NCI-H1105 (cell line): ENCODE results near the gene BTBD9.

Source experiments
- DNase-seq: peaks from one replicate; lab custom pipeline; 2025; lab: John Stamatoyannopoulos, UW

Gene BTBD9

DNA sequence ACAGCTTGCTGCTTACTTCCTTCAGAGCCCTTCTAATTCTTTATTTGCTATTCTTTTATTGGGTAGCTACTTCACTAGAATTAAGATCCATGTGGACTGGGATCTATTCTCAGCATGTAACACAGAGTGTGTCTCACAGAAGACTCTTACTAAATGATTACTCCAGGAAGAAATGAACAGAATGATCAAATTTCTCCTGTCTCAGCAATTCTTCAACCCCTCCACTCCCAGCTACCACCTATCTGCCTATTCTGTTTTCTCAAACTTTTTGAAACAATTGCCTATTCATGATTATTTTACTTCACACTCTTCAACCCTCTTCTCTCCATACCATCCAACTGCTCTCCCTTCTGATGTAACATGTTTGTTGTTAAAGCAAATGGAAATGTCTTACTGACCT, 132.6 kb downstream of the BTBD9 start:
- DNase-seq = no peak

DNA sequence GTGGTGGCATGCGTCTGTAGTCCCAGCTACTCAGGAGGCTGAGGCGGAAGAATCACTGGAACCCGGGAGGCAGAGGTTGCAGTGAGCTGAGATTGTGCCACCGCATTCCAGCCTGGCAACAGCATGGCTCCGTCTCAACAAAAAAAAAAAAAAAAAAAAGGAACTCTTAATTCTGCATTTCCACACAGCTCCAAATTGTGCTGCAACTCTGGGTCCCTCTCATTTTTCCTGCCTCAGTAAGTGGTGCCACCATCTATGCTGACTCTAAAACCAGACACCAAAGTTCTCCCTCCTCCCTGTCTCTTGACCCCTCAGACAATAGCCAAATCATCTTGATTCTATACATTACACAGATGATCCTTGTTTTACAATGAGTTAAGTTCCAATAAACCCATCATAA, 133.9 kb downstream of the BTBD9 start:
- no peak for DNase-seq

DNA sequence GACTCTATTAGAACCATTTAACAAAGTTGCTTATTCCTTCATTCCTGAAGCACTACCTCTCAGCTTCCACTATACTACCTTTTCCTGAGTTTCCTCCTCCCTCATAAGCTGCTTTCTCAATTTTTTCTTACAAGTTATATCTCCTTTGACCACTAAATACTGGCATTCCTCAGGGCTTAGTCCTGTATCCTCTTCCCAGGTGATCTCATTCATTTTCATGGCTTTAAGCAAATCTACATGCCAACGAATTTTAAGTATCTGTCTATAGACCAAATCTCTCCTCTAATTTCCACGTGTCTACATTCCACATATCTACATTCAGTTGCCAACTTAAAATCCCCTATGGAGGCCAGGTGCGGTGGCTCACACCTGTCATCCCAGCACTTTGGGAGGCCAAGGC, 134.7 kb downstream of the BTBD9 start:
- no peak for DNase-seq

DNA sequence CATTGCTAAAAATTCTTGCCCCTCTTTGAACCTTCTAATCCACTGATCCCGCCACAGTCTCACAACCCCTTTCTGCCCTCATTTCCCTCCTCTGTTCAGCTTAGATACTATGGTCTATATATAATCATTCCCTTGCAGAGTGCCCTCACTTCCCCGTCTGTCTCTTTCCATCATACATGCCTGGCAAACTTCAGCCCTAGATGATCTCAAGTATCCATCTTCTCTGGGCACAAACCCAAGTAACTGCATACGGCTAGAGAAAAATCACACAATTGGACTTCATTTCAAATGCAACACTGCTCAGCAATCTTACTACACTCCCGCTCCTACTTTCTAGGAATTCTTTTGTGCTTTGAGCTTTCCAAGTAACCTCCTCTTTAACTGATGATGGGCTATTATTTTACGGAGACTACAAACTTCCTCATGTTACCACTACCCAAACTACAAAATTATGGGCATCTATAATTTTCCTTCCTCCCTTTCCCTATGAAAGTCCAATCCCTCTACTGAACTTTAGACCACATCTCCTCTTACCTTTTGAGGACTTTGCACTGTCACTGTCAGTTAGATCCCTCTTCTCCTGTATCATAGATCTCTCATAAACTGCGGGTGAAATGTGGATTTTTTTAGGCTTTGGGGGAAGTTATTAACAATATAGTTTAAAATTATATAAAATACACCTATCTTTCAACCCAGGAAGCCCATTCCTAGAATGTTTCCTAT, 135.6 kb downstream of the BTBD9 start:
- no peak for DNase-seq

- DNase-seq = no peak
Measured at GRCh38 chr6:38503032-38503773, 136.5 kb downstream of the BTBD9 start.

- DNase-seq = no peak
Measured at GRCh38 chr6:38502423-38502822, 137.3 kb downstream of the BTBD9 start.

GRCh38 chr6:38501931-38502330, 137.8 kb downstream of the BTBD9 start:
- DNase-seq = peak; percentile 72

DNA sequence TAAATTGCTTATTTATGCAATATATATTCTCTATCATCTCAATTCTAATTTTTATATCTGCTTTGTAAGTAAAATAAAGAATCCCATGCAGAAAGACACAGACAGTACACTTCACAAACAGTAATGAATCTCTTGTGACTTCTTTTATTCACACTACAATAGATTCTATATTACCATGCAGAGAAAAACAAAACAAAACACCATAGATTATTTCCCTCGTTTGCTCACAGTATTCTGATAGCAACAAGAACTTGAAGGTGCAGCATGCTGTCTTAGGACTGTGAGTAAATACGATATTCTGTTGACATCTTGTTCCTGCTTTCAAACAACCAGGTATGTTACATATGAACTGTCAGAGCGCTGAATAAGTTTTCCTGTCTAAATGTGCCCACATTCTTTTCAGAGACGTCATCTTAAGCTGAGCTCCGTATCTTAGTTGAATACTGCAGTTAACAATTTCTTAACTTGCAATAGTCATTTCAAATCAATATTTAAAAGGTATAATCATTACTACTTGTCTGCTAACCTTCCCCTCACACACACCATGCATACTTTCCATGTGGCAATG, 140.1 kb downstream of the BTBD9 start:
- DNase-seq = no peak

DNA sequence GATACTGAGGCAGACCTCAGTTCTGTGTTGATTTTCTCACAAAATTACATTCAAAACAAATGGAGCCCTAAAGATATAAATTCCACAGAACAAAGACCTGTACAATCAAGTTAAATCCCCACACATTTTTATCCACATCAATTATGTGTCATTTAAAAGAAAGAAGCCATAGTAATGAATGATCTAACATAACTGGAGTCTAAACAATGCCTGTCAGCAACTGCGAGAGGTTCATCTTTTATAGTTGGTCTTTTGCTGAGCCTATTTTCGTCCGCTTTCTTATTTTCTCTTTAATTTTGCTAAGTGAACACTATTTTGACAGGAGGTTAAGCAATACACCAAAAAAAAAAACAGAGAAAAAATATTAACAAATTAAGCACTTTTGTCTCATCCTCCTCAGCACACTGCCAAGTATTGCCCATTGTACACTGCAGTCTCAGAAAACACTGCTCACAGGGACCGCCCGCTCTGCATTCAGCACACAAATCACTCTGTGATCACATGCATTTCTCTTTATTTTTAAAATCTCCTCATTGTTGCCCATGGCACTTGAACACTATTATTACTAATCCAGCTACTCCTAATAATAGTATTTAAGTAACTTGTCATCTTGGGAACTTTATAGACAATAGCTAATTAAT, 140.8 kb downstream of the BTBD9 start:
- DNase-seq = no peak

DNA sequence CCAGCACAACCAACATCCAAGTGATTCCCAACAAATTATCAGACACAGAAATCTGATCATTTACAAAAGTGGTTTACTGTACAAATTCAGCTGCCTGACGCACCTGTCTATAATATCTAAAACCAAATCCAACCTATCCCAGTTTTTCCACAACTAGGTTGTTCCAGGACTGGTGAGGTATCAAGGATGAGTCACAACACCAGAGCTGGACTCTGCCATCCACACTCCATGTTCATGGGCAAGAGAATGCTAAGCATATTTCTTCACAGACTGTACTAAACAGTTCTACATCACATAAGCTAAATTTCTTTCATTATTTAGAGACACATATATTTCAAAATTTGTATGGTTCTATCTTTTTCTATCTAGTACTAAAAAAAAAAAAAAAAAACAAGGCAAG, 141.6 kb downstream of the BTBD9 start:
- no peak for DNase-seq

DNA sequence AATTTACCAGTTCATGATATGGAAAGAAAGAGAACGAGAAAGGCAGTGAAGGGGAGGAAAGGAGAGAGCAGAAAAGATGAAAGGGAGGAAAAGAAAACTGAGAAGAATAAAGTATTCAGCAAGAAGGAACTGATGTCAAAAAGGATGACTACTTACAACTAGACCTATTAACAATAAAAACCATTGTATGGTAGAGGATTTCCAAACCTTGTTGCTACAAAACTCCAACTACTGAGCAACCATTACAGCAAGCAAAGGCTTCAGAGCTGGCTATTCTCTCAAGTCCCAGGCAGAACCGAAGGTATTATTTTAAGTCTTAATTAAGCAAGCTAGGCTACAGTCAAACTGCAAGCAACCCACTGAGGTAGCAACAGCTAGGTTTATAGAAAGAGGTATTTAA, 142.2 kb downstream of the BTBD9 start:
- no peak for DNase-seq

GRCh38 chr6:38495922-38496635, 143.7 kb downstream of the BTBD9 start:
- no peak for DNase-seq

GRCh38 chr6:38495518-38495917, 144.2 kb downstream of the BTBD9 start:
- DNase-seq = no peak

- peak; percentile 70 for DNase-seq
Measured at GRCh38 chr6:38493931-38494547, 145.7 kb downstream of the BTBD9 start.

DNA sequence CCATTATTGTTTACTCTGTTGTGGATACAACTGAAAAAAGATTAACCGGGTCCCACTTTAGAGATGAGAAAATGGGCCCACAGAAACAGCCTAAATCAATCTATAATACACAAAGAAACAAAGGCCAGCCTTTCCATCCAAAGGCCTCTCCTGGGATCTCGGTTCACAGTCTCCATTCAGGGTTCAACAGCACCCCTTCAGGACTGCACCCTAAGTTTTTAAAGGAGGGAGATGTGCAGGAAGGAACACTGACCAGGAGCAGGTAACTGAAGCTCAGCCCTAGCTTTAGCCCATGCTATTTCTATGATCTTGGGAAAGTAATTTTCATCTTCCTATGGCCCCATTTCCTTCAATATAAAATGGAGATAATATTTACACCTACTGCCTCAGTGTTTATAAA, 147.7 kb downstream of the BTBD9 start:
- no peak for DNase-seq

- DNase-seq = no peak
Measured at GRCh38 chr6:38489951-38490350, 149.8 kb downstream of the BTBD9 start.

- DNase-seq = no peak
Measured at GRCh38 chr6:38487423-38487822, 152.3 kb downstream of the BTBD9 start.

DNA sequence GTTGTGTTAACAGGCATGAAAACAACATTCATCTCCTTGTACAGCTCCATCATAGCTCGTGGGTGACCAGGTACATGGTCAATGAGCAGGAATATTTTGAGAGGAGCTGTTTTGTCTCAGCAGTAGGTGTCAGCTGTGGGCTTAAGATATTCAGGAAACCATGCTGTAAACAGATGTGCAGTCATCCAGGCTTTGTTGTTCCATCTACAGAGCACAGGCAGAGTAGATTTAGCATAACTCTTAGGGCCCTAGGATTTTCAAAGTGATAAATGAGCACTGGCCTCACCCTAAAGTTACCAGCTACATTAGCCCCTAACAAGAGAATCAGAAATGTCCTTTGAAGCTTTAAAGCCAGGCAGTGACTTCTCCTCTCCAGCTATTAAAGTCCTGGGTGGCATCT, 154.2 kb downstream of the BTBD9 start:
- DNase-seq = no peak

DNA sequence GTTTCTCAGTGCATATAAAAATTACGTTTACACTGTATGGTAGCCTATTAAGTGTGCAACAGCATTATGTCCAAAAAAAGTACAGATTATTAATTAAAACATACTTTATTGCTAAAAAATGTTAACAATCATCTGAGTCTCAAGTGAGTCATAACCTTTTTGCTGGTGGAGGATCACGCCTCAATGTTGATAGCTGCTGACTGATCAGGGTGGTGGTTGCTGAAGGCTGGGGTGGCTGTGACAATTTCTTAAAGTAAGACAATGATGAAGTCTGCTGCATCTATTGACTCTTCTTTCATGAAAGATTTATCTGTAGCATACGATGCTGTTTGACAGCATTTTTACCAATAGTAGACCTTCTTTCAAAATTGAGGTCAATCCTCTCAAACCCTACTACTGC, 155.1 kb downstream of the BTBD9 start:
- no peak for DNase-seq

DNA sequence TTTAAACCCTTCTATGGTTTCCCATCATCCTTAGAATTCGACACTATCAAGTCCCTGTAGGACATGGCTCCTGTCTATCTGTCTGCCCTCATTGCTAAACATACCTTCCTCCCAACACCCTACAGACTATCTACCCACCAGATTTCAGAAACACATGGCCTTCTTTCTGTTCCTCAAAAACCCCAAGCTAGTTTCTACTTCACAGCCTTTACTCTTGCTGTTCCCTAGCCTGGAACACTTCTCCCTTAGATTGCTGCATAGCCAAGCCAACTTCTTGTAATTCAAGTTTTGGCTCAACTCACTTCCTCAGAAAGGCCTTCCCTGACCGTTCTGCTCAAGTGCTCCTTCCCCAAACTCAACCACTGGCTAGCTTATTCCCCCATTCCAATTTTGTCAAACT, 156.2 kb downstream of the BTBD9 start:
- DNase-seq = no peak

DNA sequence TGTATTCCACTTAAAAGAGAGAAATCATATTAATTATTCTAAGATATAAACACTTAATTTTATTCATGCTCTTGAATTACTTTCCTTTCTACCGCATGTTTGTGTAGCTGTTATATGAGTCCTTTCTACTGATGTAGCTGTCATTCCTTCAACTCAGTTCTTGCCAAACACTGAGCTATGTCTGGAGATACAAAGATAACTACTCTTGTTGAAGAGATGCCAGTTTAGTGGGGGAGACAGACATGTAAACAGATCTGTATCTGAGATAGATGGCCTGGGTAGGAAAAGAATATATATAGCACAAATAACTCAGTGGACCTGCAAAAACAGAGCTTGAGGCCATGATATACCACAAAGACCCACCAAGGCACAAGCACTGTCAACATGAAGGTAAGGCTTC, 157.3 kb downstream of the BTBD9 start:
- DNase-seq = no peak

- no peak for DNase-seq
Measured at GRCh38 chr6:38481851-38482250, 157.9 kb downstream of the BTBD9 start.
